Lung (tissue), 12 donors: ENCODE data around the gene CALD1. TPM values are rescaled to one million over a fixed set of nuclear protein-coding genes. Genes with fewer than 3 reads are reported as not detected.

Experiments used
- ATAC-seq: fragments of 200-7000 bp; cut with Tn5 transposase; one replicate; pipeline ENCODE4 v1.9.1; 2020; ENCODE audit warnings: moderate number of reproducible peaks; ENCODE audit not compliant: insufficient read depth, low FRiP score
- DNase-seq, 3 donors: peaks; one replicate each; pipeline ENCODE4 v3.0.0-alpha.2; 2013 to 2017
- H3K27ac ChIP-seq, 2 donors: one replicate each; pipeline ENCODE4 v1.5.1; 2013; ENCODE audit warnings: mild to moderate bottlenecking in 2 of 2, moderate library complexity in 2 of 2, control low read depth in 1 of 2, inconsistent platforms in 1 of 2, low read depth in 1 of 2, low read length in 1 of 2
- H3K27me3 ChIP-seq, 3 donors: one replicate each; pipeline ENCODE4 v1.5.1; 2013; ENCODE audit warnings: low read length in 2 of 3; ENCODE audit not compliant: control insufficient read depth in 3 of 3, insufficient read depth in 3 of 3
- H3K36me3 ChIP-seq, 4 donors: one replicate each; pipeline ENCODE4 v1.5.1; 2013; ENCODE audit warnings: low read length in 4 of 4, mild to moderate bottlenecking in 1 of 4, moderate library complexity in 1 of 4; ENCODE audit not compliant: control insufficient read depth in 4 of 4, insufficient read depth in 4 of 4
- H3K4me1 ChIP-seq, 5 donors: one replicate each; pipeline ENCODE4 v1.5.1; 2013; ENCODE audit warnings: low read length in 5 of 5, mild to moderate bottlenecking in 2 of 5, moderate library complexity in 1 of 5; ENCODE audit not compliant: control insufficient read depth in 5 of 5, insufficient read depth in 5 of 5
- H3K4me3 ChIP-seq: one replicate; pipeline ENCODE4 v1.5.1; 2013; ENCODE audit warnings: mild to moderate bottlenecking, control low read depth, moderate library complexity
- H3K9ac ChIP-seq, 2 donors: one replicate each; pipeline ENCODE4 v1.5.1; 2013; ENCODE audit warnings: low read length in 2 of 2, control low read depth in 1 of 2; ENCODE audit not compliant: insufficient read depth in 1 of 2
- H3K9me3 ChIP-seq, 4 donors: one replicate each; pipeline ENCODE4 v1.5.1; 2013; ENCODE audit warnings: low read length in 3 of 4, mild to moderate bottlenecking in 1 of 4, moderate library complexity in 1 of 4; ENCODE audit not compliant: control insufficient read depth in 4 of 4, insufficient read depth in 3 of 4
- CTCF ChIP-seq: IDR thresholded peaks from 2 replicates; pipeline ENCODE4 v1.5.1; 2012; ENCODE audit warnings: mild to moderate bottlenecking; ENCODE audit errors: control extremely low read depth, extremely low read depth
- WGBS, 2 donors: extraction: QIAGEN DNeasy Blood & Tissue Kit; methylation state at CpG; one replicate each; pipeline ENCODE4 v1.1.7; 2013; 5-methylcytosine and 5-hydroxymethylcytosine counted together
- polyA plus RNA-seq, 2 donors: library from polyadenylated mRNA; stranded (reverse); fragments of 200-250 nt; gene quantifications; one replicate each; pipeline ENCODE4 v1.2.1, GENCODE V29; 2013
- total RNA-seq, 2 donors: library from RNA; depleted of rRNA in 1 of 2; stranded (reverse); fragments of >200 nt in 1 of 2; gene quantifications; one replicate each; pipeline ENCODE4 v1.2.1, GENCODE V29; 2014 to 2021
- donor health status: control.
- donor health status: control.
- donor health status: Bipolar disorder and iron deficiency.
- donor health status: healthy.
- donor health status: DM: yes; HTN: yes; CAD: no.

The CALD1 gene
- total and polyA plus RNA-seq, 4 donors: 56.4 to 173 (median 92.0) TPM

- no peaks in the 10 kb centered on the region for H3K9me3 ChIP-seq
- no peak for TF ChIP-seq CTCF
Measured at GRCh38 chr7:134878746-134879357, 99.4 kb downstream of the CALD1 start.

GRCh38 chr7:134879815-134880475 is 100.5 kb downstream of the CALD1 start:
- WGBS, 2 donors: 64 to 75% methylated on average over 4 of the region's 4 CpGs
- ATAC-seq (no peak), DNase-seq (no peak)
- Histone ChIP-seq H3K4me3 (no peak overlapping the region), H3K9ac (no peak overlapping the region), H3K9me3 (no peaks in the 10 kb centered on the region), H3K27ac (no peak overlapping the region), H3K4me1 (peaks cover 0 to 25% (median 0%) of the 10 kb centered on the region in 5 donors), H3K27me3 (no peaks in the 10 kb centered on the region), H3K36me3 (no peaks in the 10 kb centered on the region)
- TF ChIP-seq CTCF: no peak

More at GRCh38 chr7:134878746-134879357, 99.4 kb downstream of the CALD1 start:
- Histone ChIP-seq H3K4me3 (no peak overlapping the region), H3K27ac (peak overlapping the region in 1 of 2 donors; percentile 14), H3K27me3 (no peaks in the 10 kb centered on the region), H3K9ac (no peak overlapping the region), H3K4me1 (peaks cover 0 to 30% (median 0%) of the 10 kb centered on the region in 5 donors), H3K36me3 (no peaks in the 10 kb centered on the region)
- ATAC-seq (no peak), DNase-seq (no peak)

- no peak for ATAC-seq
- Histone ChIP-seq H3K4me1 (peaks cover 5 to 36% (median 15%) of the 10 kb centered on the region in 5 donors), H3K27me3 (no peaks in the 10 kb centered on the region), H3K9me3 (no peaks in the 10 kb centered on the region), H3K4me3 (no peak overlapping the region), H3K9ac (no peak overlapping the region), H3K36me3 (peaks cover 0 to under 1% (median 0%) of the 10 kb centered on the region in 4 donors), H3K27ac (no peak overlapping the region)
- no peak for TF ChIP-seq CTCF
- no peak for DNase-seq
- WGBS, 2 donors: 57 to 80% methylated on average over 1 of the region's 1 CpG
Measured at GRCh38 chr7:134882481-134882880, 103.0 kb downstream of the CALD1 start.
